ENCODE results near the gene MIPOL1.
"Not testable (repeated sequence)": the region's sequence is repeated elsewhere in the genome, so short reads cannot be mapped to it uniquely, and the experiment has no call there.

The MIPOL1 gene

DNA sequence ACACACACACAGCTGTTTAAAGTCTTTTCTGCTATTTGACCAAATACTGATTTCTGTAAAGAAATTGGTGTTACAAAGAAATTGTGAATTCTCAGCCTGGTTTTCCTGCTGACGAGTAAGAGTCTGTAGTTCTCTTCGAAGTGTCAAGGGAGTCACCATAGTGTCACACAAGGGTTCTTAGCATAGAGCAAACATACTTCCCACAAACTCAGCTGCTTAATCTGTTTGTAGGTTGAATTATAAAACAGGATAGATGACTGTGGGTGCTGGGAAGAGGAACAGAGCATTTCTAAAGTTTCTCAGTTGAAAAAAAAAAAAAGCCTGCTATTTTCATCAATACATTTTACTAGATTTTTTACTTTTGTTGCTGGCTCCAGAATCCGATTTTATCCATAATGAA, 314.4 kb downstream of the MIPOL1 start:
- DNase-seq (ENCODE audit: low read depth in 2 of 3, low spot score in 1 of 3), result no peak

DNA sequence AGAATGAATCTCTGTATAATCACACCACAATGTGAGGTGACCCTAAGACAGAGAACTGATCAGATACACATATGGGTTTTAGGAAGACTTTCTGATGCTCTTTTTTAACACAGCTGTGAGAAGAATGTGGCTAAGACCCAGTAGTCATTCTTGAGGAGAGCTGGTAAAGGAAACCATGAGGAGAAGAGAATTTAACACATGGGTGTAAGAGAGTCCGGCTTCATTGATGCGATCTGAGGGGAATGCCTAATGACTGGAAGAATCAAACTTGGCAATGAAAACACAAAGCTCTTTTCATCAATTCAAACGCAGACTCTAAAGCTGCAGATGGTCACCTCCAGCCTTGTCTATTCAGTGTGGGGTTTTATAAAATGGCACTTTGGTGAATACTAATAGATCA, 318.0 kb downstream of the MIPOL1 start:
- no peak for DNase-seq (ENCODE audit: low read depth in 2 of 3, low spot score in 1 of 3)

DNA sequence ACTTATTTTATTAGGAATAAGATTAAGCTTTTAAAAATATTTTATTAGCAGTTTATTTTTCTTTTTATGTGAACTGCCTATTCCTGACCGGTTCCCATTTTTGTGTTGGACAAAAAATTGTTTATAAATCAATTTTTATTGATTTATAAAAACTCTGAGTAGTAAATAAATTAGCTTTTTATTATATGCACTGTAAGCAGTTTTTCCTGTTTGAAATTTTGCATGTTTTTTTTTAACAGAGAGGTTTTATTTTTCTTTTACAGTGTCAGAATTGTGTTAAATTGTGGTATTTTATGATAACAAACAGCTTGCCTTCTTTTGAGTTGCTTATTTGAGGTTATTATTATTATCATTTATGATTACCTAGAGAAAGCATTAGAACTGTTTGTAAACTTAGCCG, 329.3 kb downstream of the MIPOL1 start:
- no peak for DNase-seq (ENCODE audit: low read depth in 2 of 3, low spot score in 1 of 3)

DNA sequence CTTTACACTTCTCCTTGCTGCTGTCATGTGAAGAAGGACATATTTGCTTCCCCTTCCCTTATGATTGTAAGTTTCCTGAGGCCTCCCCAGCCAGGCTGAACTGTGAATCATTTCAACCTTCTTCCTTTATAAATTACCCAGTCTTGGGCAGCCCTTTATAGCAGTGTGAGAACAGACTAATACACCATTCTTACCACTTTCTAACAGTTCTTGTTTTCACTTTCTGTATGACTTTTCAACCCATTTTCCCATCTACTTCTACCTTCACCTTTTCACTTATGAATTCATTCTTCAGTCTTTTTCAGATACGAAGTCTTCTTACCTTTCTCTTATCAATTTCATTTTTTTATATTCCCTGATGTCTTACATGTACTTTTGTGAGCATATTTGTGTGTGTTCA, 342.3 kb downstream of the MIPOL1 start:
- no peak for DNase-seq (ENCODE audit: low read depth in 2 of 3, low spot score in 1 of 3)

DNA sequence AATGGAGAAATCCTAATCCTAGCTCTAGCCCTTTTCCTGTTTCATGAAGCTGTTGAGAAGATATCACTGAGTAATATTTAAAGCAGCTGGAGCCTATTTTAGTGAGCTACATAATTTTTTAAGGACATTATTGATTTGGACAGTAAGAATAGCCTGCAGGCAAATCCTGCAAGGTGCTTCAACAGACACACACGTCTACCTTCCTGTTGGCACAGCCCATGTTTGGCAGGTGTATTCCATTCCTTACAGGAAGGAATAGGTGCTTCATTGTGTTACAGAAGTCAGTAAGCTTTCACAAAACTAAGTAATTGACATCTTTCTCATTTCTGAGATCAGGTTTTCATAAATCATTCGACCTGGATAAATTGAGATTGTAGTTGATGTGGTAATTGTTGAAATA, 346.7 kb downstream of the MIPOL1 start:
- DNase-seq (ENCODE audit: low read depth in 2 of 3, low spot score in 1 of 3), result no peak

DNA sequence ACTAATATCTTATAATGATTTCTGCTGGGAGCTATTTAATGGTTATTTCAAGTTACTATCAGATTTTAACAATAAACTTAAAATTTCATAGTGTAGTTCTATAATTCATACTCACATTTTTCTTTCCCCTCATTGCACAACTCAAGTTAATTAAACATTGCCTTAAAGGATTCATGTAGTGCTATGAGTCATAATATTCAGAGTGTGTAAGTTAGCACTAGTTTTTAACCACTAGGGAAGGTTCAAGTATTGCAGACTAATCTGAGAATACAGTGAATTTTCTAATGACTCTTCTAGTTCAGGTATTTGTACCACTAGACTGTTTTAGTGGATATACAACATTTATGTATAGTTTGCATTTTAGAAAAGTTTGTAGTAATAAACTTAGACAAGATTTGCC, 347.4 kb downstream of the MIPOL1 start:
- DNase-seq (ENCODE audit: low read depth in 2 of 3, low spot score in 1 of 3), result no peak

GRCh38 chr14:37546621-37547447, 349.1 kb downstream of the MIPOL1 start:
- no peak for DNase-seq (ENCODE audit: low read depth in 2 of 3, low spot score in 1 of 3)

- DNase-seq (ENCODE audit: low read depth in 2 of 3, low spot score in 1 of 3), result no peak
These were observed 352.8 kb downstream of the MIPOL1 start for GRCh38 chr14:37550511-37550910.

- no peak for DNase-seq (ENCODE audit: low read depth in 2 of 3, low spot score in 1 of 3)
These were observed 353.4 kb downstream of the MIPOL1 start for GRCh38 chr14:37551119-37551518.

- DNase-seq (ENCODE audit: low read depth in 2 of 3, low spot score in 1 of 3), result no peak
These were observed 356.3 kb downstream of the MIPOL1 start for GRCh38 chr14:37553935-37554550.

DNA sequence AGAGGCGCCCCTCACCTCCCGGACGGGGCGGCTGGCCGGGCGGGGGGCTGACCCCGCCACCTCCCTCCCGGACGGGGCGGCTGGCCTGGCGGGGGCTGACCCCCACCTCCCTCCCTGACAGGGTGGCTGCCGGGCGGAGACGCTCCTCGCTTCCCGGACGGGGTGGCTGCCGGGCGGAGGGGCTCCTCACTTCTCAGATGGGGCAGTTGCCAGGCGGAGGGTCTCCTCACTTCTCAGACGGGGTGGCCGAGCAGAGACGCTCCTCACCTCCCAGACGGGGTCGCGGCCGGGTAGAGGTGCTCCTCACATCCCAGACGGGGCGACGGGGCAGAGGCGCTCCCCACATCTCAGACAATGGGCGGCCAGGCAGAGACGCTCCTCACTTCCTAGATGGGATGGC, 357.9 kb downstream of the MIPOL1 start:
- DNase-seq (ENCODE audit: low read depth in 2 of 3, low spot score in 1 of 3), result not testable (repeated sequence)

DNA sequence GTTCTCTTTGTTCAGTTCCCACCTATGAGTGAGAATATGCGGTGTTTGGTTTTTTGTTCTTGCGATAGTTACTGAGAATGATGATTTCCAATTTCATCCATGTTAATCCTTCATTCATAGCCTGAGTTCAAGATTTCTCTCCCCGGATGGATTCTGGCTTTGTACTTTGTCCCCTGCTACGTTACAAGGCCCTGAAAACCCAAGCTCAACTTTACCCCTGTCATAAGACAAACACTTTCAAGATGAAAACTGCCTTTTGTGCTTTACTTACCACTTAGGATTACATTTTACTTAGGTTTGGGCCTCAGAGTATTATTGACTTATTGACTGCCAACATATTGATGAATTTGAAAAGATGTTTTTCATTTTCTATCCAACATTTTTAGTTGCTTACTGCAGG, 361.0 kb downstream of the MIPOL1 start:
- DNase-seq (ENCODE audit: low read depth in 2 of 3, low spot score in 1 of 3), result no peak

- DNase-seq (ENCODE audit: low read depth in 2 of 3, low spot score in 1 of 3), result no peak
These were observed 361.6 kb downstream of the MIPOL1 start for GRCh38 chr14:37559386-37559785.

GRCh38 chr14:37563189-37563588, 365.5 kb downstream of the MIPOL1 start:
- no peak for DNase-seq (ENCODE audit: low read depth in 2 of 3, low spot score in 1 of 3)

DNA sequence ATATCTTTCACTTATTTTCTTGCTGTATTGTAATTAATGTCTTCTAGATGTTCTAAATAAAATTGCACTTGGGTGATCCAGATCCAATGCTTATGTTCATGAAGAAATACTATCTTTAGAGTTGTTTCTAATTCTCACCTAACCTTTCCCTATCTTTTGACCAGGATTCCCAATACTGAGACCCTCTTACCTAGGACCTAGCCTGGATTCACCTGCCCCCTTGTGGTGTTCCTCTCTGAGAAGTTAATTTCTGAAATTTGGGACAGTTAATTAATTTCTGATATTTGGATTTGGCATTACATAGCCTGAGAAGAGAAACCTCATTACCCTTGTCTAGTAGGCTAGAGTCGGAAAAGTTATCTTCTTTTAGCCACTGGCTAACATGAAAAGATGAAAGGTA, 367.8 kb downstream of the MIPOL1 start:
- no peak for DNase-seq (ENCODE audit: low read depth in 2 of 3, low spot score in 1 of 3)

DNA sequence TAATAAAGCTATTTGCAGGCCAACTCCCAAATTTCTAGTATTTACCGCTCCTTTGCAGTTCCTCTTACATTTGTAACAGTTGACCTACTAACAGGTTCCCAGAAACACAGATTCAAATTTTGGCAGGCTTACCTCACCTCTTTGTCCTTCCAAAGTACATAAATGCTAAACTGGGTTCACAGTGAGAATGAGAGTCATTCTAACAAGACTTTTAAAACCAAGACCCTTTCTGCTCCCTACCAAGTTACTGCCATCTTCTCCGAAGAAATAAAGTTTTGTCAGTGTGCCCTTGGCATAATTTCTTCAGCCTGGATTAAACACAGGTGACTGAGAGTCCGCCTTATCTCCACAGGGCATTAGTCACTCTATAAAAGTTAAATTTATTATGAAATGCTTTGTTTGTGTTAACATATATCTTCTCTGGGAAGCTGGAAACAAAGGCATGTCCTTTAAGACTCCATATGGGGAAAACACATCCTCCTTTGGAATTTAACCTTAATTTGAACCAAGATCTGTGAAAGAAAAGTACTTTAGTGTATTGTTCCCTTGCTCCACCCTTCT, 369.2 kb downstream of the MIPOL1 start:
- no peak for DNase-seq (ENCODE audit: low read depth in 2 of 3, low spot score in 1 of 3)

DNA sequence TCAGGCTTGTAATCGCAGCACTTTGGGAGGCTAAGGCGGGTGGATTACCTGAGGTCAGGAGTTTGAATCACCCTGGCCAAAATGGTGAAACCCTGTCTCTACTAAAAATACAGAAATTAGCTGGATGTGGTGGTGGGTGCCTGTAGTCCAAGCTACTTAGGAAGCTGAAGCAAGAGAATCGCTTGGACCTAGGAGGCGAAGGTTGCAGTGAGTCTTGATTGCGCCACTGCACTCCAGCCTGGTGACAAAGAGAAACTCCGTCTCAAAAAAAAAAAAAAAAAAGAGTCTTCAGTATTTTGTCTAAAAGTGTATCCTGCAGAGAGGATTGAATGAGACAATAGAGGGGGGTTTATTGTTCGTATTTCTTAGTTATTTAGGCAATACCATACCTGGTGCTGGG, 372.0 kb downstream of the MIPOL1 start:
- DNase-seq (ENCODE audit: low read depth in 2 of 3, low spot score in 1 of 3), result no peak

DNA sequence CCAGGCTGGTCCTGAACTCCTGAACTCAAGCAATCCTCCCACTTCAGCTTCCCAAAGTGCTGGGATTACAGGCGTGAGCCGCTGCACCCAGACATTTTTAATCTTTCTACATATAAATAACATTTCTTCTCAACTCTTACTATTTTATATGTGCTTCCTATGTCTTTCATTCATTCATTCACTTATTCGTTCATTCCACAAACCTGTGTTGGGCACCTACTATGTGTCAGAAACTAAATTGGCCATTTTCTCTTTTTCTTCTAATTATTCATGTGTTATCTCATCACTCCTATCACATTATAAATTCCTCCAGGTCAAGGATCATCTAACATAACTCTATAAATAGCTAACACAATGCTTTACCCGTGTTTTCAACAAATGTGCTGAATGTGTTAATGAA, 373.7 kb downstream of the MIPOL1 start:
- no peak for DNase-seq (ENCODE audit: low read depth in 2 of 3, low spot score in 1 of 3)

DNA sequence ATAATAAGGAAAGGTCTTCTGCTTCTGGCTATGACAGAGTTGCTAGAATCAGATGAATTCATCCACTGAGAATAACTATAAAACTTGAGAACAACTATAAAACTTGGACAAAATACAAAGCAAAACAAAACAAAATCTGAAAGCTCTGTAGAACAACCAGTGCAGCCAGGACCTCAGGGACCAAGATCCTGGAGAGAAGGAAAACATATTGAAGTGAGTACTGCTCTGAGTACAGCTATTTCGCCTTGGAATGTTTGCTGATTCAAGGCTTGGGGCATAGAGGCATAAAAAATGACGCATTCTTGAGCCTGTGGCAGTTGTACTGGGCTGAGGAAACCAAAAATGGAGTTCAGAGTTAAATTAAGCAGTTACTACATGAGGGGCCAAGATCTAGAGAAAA, 375.6 kb downstream of the MIPOL1 start:
- no peak for DNase-seq (ENCODE audit: low read depth in 2 of 3, low spot score in 1 of 3)

- no peak for DNase-seq (ENCODE audit: low read depth in 2 of 3, low spot score in 1 of 3)
These were observed 381.5 kb downstream of the MIPOL1 start for GRCh38 chr14:37579274-37579673.

GRCh38 chr14:37580146-37580545, 382.4 kb downstream of the MIPOL1 start:
- DNase-seq (ENCODE audit: low read depth in 2 of 3, low spot score in 1 of 3), result no peak

- DNase-seq (ENCODE audit: low read depth in 2 of 3, low spot score in 1 of 3), result no peak
These were observed 385.8 kb downstream of the MIPOL1 start for GRCh38 chr14:37583358-37584210.

Measured in stimulated activated CD4-positive, alpha-beta T cell treated with anti-CD3 and anti-CD28 coated beads, Interleukin-12 subunit alpha, Interleukin-12 subunit beta, amount 100 ng/mL, for 48 hours (primary cell).